ENCODE measurements around the gene TPSG1. TPM values are rescaled to one million over a fixed set of nuclear protein-coding genes. Genes with fewer than 3 reads are reported as not detected.
"Not testable (repeated sequence)": the region's sequence is repeated elsewhere in the genome, so short reads cannot be mapped to it uniquely, and the experiment has no call there.

TPSG1 gene
- total RNA-seq (2012; rRNA removed) = not detected in 2 replicates

- H3K27me3 ChIP-seq (ENCODE audit: control insufficient read depth, insufficient read depth, low read length) = peaks cover 6% of the 10 kb centered on the region
- no peaks in the 10 kb centered on the region for H3K36me3 ChIP-seq (ENCODE audit: insufficient read depth, low read length)
- no peak within 1 kb of the TSS for H3K9ac ChIP-seq (ENCODE audit: low read depth, low read length)
- no peak within 1 kb of the TSS for H3K4me3 ChIP-seq (ENCODE audit: low read length)
- H3K4me1 ChIP-seq (ENCODE audit: control insufficient read depth, insufficient read depth, low read length) = no peaks in the 10 kb centered on the region
- no peak within 1 kb of the TSS for H3K4me2 ChIP-seq (ENCODE audit: low read length)
- H3K9me3 ChIP-seq (replicated peaks; ENCODE audit: low read length) = no peaks in the 10 kb centered on the region
Observed at GRCh38 chr16:1225051-1225451, at the start of gene TPSG1. TSS of gene TPSG1 (minus strand) at chr16:1225268. CDS start at chr16:1225252, 16 bp downstream.

GRCh38 chr16:1274767-1275166, 49.7 kb upstream of the TPSG1 start:
- H3K4me2 ChIP-seq (ENCODE audit: low read length) = no peak overlapping the region
- no peaks in the 10 kb centered on the region for H3K36me3 ChIP-seq (ENCODE audit: insufficient read depth, low read length)
- peaks cover 34% of the 10 kb centered on the region for H3K27me3 ChIP-seq (ENCODE audit: control insufficient read depth, insufficient read depth, low read length)
- H3K4me1 ChIP-seq (ENCODE audit: control insufficient read depth, insufficient read depth, low read length) = no peaks in the 10 kb centered on the region
- no peak overlapping the region for H3K9ac ChIP-seq (ENCODE audit: low read depth, low read length)
- H3K9me3 ChIP-seq (replicated peaks; ENCODE audit: low read length) = no peaks in the 10 kb centered on the region
- H3K4me3 ChIP-seq (ENCODE audit: low read length) = no peak overlapping the region

DNA sequence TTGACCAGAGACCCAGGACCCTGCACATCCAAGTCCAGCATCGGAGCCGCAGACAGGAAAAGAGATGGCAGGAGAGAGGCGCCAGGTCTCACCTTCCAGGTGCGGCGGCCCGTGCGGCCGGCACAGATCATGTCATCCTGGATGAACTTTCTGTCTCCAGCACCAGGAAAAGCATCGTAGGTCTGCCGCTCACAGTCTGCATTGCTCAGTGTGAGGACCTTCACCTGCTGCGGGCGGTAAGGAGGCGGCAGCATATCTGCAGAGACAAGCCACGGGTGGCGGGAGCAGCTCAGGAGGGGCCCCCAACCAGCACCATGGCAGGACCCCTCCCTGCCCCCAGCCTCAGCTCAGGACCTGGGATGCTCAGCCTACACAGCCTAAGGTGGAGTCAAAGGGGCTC, 48.7 kb upstream of the TPSG1 start:
- no peaks in the 10 kb centered on the region for H3K9me3 ChIP-seq (replicated peaks; ENCODE audit: low read length)
- peaks cover 38% of the 10 kb centered on the region for H3K27me3 ChIP-seq (ENCODE audit: control insufficient read depth, insufficient read depth, low read length)
- H3K9ac ChIP-seq (ENCODE audit: low read depth, low read length) = no peak overlapping the region
- no peak overlapping the region for H3K4me2 ChIP-seq (ENCODE audit: low read length)
- H3K4me3 ChIP-seq (ENCODE audit: low read length) = no peak overlapping the region
- H3K36me3 ChIP-seq (ENCODE audit: insufficient read depth, low read length) = no peaks in the 10 kb centered on the region
- H3K4me1 ChIP-seq (ENCODE audit: control insufficient read depth, insufficient read depth, low read length) = no peaks in the 10 kb centered on the region

GRCh38 chr16:1272453-1273198, 47.6 kb upstream of the TPSG1 start:
- Histone ChIP-seq H3K36me3 (ENCODE audit: insufficient read depth, low read length) (no peaks in the 10 kb centered on the region), H3K27me3 (ENCODE audit: control insufficient read depth, insufficient read depth, low read length) (peaks cover 38% of the 10 kb centered on the region)

DNA sequence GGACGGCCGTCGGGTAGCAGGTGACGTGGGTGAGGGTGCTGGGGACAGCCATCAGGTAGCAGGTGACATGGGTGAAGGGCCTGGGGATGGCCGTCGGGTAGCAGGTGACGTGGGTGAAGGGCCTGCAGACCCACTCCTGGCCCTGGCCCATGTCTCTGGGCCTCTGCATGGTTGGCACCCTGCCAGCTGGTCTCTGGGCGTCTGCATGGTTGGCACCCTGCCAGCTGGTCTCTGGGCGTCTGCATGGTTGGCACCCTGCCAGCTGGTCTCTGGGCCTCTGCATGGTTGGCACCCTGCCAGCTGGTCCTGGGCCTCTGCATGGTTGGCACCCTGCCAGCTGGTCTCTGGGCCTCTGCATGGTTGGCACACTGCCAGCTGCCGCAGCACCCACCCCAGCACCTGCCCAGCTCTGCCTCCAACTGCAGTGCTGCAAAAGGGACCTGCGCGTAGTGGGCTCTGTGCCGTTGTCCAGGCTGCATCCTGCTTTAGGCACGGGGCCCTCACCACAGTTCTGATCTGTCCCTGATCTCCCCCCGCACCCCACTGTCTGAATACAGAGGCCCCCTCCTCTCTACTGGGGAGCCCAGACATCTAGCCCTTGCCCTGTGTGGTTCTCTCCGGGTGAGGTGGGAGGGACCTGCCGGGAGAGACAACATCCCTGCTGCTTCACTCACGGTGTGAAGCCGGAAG, 46.8 kb upstream of the TPSG1 start:
- not testable (repeated sequence) for H3K4me2 ChIP-seq (ENCODE audit: low read length); H3K9me3 ChIP-seq (replicated peaks; ENCODE audit: low read length); H3K4me3 ChIP-seq (ENCODE audit: low read length); H3K9ac ChIP-seq (ENCODE audit: low read depth, low read length); H3K4me1 ChIP-seq (ENCODE audit: control insufficient read depth, insufficient read depth, low read length); H3K36me3 ChIP-seq (ENCODE audit: insufficient read depth, low read length)
- H3K27me3 ChIP-seq (ENCODE audit: control insufficient read depth, insufficient read depth, low read length) = peaks cover 39% of the 10 kb centered on the region

More at GRCh38 chr16:1272453-1273198, 47.6 kb upstream of the TPSG1 start:
- Histone ChIP-seq H3K4me3 (ENCODE audit: low read length) (no peak overlapping the region), H3K4me1 (ENCODE audit: control insufficient read depth, insufficient read depth, low read length) (no peaks in the 10 kb centered on the region), H3K9me3 (replicated peaks; ENCODE audit: low read length) (no peaks in the 10 kb centered on the region), H3K9ac (ENCODE audit: low read depth, low read length) (no peak overlapping the region), H3K4me2 (ENCODE audit: low read length) (no peak overlapping the region)

DNA sequence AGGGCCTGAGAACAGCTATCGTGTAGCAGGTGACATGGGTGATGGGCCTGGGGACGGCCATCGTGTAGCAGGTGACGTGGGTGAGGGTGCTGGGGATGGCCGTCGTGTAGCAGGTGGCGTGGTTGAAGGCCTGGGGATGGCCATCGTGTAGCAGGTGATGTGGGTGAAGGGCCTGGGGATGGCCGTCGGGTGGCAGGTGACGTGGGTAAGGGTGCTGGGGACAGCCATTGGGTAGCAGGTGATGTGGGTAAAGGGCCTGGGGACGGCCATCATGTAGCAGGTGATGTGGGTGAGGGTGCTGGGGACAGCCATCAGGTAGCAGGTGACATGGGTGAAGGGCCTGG, 46.3 kb upstream of the TPSG1 start:
- H3K4me2 ChIP-seq (ENCODE audit: low read length) = no peak overlapping the region
- H3K36me3 ChIP-seq (ENCODE audit: insufficient read depth, low read length) = no peaks in the 10 kb centered on the region
- H3K4me3 ChIP-seq (ENCODE audit: low read length) = no peak overlapping the region
- H3K9me3 ChIP-seq (replicated peaks; ENCODE audit: low read length) = no peaks in the 10 kb centered on the region
- H3K9ac ChIP-seq (ENCODE audit: low read depth, low read length) = no peak overlapping the region
- H3K27me3 ChIP-seq (ENCODE audit: control insufficient read depth, insufficient read depth, low read length) = peaks cover 42% of the 10 kb centered on the region
- no peaks in the 10 kb centered on the region for H3K4me1 ChIP-seq (ENCODE audit: control insufficient read depth, insufficient read depth, low read length)

GRCh38 chr16:1269418-1269817, 44.4 kb upstream of the TPSG1 start:
- H3K27me3 ChIP-seq (ENCODE audit: control insufficient read depth, insufficient read depth, low read length) = peaks cover 38% of the 10 kb centered on the region
- not testable (repeated sequence) for H3K9ac ChIP-seq (ENCODE audit: low read depth, low read length); H3K9me3 ChIP-seq (replicated peaks; ENCODE audit: low read length); H3K4me2 ChIP-seq (ENCODE audit: low read length); H3K4me3 ChIP-seq (ENCODE audit: low read length); H3K4me1 ChIP-seq (ENCODE audit: control insufficient read depth, insufficient read depth, low read length); H3K36me3 ChIP-seq (ENCODE audit: insufficient read depth, low read length)

- Histone ChIP-seq H3K4me3 (ENCODE audit: low read length) (no peak overlapping the region), H3K4me2 (ENCODE audit: low read length) (no peak overlapping the region), H3K9ac (ENCODE audit: low read depth, low read length) (no peak overlapping the region), H3K36me3 (ENCODE audit: insufficient read depth, low read length) (no peaks in the 10 kb centered on the region), H3K4me1 (ENCODE audit: control insufficient read depth, insufficient read depth, low read length) (no peaks in the 10 kb centered on the region), H3K27me3 (ENCODE audit: control insufficient read depth, insufficient read depth, low read length) (peaks cover 39% of the 10 kb centered on the region), H3K9me3 (replicated peaks; ENCODE audit: low read length) (no peaks in the 10 kb centered on the region)
Observed at GRCh38 chr16:1265826-1266225, 40.8 kb upstream of the TPSG1 start.

GRCh38 chr16:1265090-1265630, 40.1 kb upstream of the TPSG1 start:
- H3K9me3 ChIP-seq (replicated peaks; ENCODE audit: low read length) = no peaks in the 10 kb centered on the region
- no peak overlapping the region for H3K4me3 ChIP-seq (ENCODE audit: low read length)
- H3K4me1 ChIP-seq (ENCODE audit: control insufficient read depth, insufficient read depth, low read length) = no peaks in the 10 kb centered on the region
- no peaks in the 10 kb centered on the region for H3K36me3 ChIP-seq (ENCODE audit: insufficient read depth, low read length)
- peaks cover 39% of the 10 kb centered on the region for H3K27me3 ChIP-seq (ENCODE audit: control insufficient read depth, insufficient read depth, low read length)
- H3K9ac ChIP-seq (ENCODE audit: low read depth, low read length) = no peak overlapping the region
- H3K4me2 ChIP-seq (ENCODE audit: low read length) = no peak overlapping the region

DNA sequence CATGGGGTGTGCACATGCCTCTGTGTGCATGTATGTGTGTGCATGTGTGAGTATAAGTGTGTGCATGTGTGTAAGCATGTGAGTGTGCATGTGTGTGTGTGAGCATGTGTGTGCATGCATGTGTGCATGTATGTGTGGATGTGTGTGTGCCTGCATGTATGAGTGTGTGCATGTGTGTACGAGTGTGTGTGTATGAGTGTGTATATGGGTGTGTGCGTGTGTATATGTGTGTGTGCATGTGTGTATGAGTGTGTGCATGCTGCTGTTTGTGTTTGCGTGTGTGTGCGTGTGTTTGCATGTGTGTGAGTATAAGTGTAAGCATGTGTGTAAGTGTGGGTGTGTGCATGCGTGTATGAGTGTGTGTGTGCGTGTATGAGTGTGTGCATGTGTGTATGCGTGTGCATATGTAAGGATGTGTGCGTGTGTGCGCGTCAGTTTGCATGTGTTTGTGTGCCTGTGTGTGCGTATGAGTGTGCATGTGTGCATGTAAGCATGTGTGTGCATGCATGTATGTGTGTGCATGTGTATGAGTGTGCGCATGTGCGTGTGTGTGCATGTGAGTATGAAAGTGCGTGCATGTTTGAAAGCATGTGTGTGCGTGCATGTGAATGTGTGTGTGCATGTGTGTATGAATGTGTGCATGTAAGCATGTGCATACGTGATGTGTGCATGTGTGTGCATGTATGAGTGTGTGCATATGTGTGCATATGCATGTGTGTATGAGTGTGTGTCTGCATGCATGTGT, 39.4 kb upstream of the TPSG1 start:
- H3K36me3 ChIP-seq (ENCODE audit: insufficient read depth, low read length) = no peaks in the 10 kb centered on the region
- H3K4me2 ChIP-seq (ENCODE audit: low read length) = no peak overlapping the region
- H3K27me3 ChIP-seq (ENCODE audit: control insufficient read depth, insufficient read depth, low read length) = peaks cover 39% of the 10 kb centered on the region
- no peaks in the 10 kb centered on the region for H3K9me3 ChIP-seq (replicated peaks; ENCODE audit: low read length)
- no peak overlapping the region for H3K9ac ChIP-seq (ENCODE audit: low read depth, low read length)
- no peaks in the 10 kb centered on the region for H3K4me1 ChIP-seq (ENCODE audit: control insufficient read depth, insufficient read depth, low read length)
- no peak overlapping the region for H3K4me3 ChIP-seq (ENCODE audit: low read length)

DNA sequence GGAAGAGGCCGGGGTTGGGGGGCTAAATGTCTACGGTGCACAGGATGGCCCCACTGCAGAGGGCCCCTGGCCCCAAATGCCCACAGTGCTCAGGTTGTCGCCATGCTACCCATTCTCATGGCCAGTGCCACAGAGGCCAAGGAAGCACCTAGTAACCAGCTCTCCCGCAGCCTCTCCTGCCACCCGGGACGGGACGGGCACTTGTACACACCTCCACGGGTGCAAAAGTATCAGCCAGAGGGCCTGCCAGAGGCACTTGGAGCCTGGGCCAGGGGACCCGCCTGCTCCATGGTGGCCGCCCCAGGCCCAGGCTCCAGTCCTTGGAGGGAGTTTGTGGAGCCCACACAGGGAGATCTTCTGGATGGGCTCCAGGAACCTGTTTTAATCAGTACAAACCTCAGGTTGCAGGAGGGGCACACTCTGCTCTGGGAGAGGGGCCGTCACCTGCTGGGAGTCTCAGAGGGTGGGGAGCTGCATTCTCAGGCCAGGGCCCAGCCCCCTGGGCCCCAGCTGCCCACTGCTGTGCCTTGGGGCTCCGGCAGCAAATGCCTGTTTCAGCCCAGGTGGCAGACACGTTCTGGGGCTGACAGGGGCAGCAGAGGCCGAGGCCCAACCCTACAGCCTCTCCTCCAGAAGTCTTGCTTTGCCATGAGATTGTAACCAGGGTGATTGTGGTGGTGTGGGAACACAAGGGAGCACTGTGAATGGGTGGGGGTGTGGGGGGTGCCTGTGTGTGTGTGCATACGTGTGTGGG, 38.7 kb upstream of the TPSG1 start:
- no peaks in the 10 kb centered on the region for H3K36me3 ChIP-seq (ENCODE audit: insufficient read depth, low read length)
- no peaks in the 10 kb centered on the region for H3K9me3 ChIP-seq (replicated peaks; ENCODE audit: low read length)
- H3K4me3 ChIP-seq (ENCODE audit: low read length) = no peak overlapping the region
- H3K9ac ChIP-seq (ENCODE audit: low read depth, low read length) = no peak overlapping the region
- H3K27me3 ChIP-seq (ENCODE audit: control insufficient read depth, insufficient read depth, low read length) = peaks cover 46% of the 10 kb centered on the region
- H3K4me2 ChIP-seq (ENCODE audit: low read length) = no peak overlapping the region
- H3K4me1 ChIP-seq (ENCODE audit: control insufficient read depth, insufficient read depth, low read length) = no peaks in the 10 kb centered on the region

All from skeletal muscle satellite cell (primary cell).